GM19023 (cell line): ENCODE data around the gene LRRC4B.

Source experiments
- ATAC-seq: cut with Tn5 transposase; IDR thresholded peaks from one replicate; pipeline ENCODE4 v1.9.1; 2021; ENCODE audit warnings: mild to moderate bottlenecking, moderate library complexity; ENCODE audit not compliant: unreplicated experiment

The LRRC4B gene

GRCh38 chr19:50509366-50509765, 58.9 kb downstream of the LRRC4B start:
- no peak for ATAC-seq

GRCh38 chr19:50508843-50509190, 59.4 kb downstream of the LRRC4B start:
- no peak for ATAC-seq

- ATAC-seq, result no peak
Observed at GRCh38 chr19:50507376-50507775, 60.9 kb downstream of the LRRC4B start.

GRCh38 chr19:50506700-50507099, 61.5 kb downstream of the LRRC4B start:
- ATAC-seq, result no peak

GRCh38 chr19:50505856-50506611, 62.2 kb downstream of the LRRC4B start:
- no peak for ATAC-seq

GRCh38 chr19:50501568-50502475, 66.4 kb downstream of the LRRC4B start:
- no peak for ATAC-seq

GRCh38 chr19:50501186-50501567, 67.1 kb downstream of the LRRC4B start:
- ATAC-seq, result no peak

GRCh38 chr19:50500753-50501151, 67.5 kb downstream of the LRRC4B start:
- no peak for ATAC-seq

GRCh38 chr19:50500060-50500752, 68.0 kb downstream of the LRRC4B start:
- no peak for ATAC-seq

- no peak for ATAC-seq
Observed at GRCh38 chr19:50498219-50499056, 69.8 kb downstream of the LRRC4B start.

- ATAC-seq, result no peak
Observed at GRCh38 chr19:50497022-50497405, 71.2 kb downstream of the LRRC4B start.

GRCh38 chr19:50496189-50497021, 71.8 kb downstream of the LRRC4B start:
- ATAC-seq, result no peak

- no peak for ATAC-seq
Observed at GRCh38 chr19:50495020-50495531, 73.2 kb downstream of the LRRC4B start.

GRCh38 chr19:50494186-50495019, 73.8 kb downstream of the LRRC4B start:
- ATAC-seq, result no peak

- ATAC-seq, result no peak
Observed at GRCh38 chr19:50493171-50493570, 75.1 kb downstream of the LRRC4B start.

GRCh38 chr19:50492303-50493052, 75.8 kb downstream of the LRRC4B start:
- ATAC-seq, result no peak

- no peak for ATAC-seq
Observed at GRCh38 chr19:50490991-50491472, 77.2 kb downstream of the LRRC4B start.

GRCh38 chr19:50490411-50490811, 77.8 kb downstream of the LRRC4B start:
- no peak for ATAC-seq
